Liver (tissue), 9 donors: ENCODE measurements around the gene LCA5. TPM values are rescaled to one million over a fixed set of nuclear protein-coding genes. Genes with fewer than 3 reads are reported as not detected.

Experiments
- DNase-seq: peaks from one replicate; pipeline ENCODE4 v3.0.0-alpha.2; 2017; ENCODE audit warnings: low spot score
- H3K27ac ChIP-seq, 2 donors: one replicate each; pipeline ENCODE4 v1.7.0; 2013; ENCODE audit warnings: inconsistent platforms in 2 of 2, low read length in 2 of 2, control low read depth in 1 of 2, low read depth in 1 of 2, mild to moderate bottlenecking in 1 of 2
- H3K27me3 ChIP-seq, 4 donors: one replicate each; pipeline versions ENCODE4 v1.6.1 to v1.7.0; 2013; ENCODE audit warnings: low read length in 3 of 4, inconsistent platforms in 1 of 4, mild to moderate bottlenecking in 1 of 4, moderate library complexity in 1 of 4; ENCODE audit not compliant: control insufficient read depth in 4 of 4, insufficient read depth in 4 of 4
- H3K36me3 ChIP-seq, 4 donors: one replicate each; pipeline versions ENCODE4 v1.6.1 to v1.7.0; 2013; ENCODE audit warnings: low read length in 3 of 4, mild to moderate bottlenecking in 3 of 4, low read depth in 1 of 4, moderate library complexity in 1 of 4; ENCODE audit not compliant: control insufficient read depth in 4 of 4, insufficient read depth in 3 of 4
- H3K4me1 ChIP-seq, 4 donors: one replicate each; pipeline versions ENCODE4 v1.6.1 to v1.7.0; 2013; ENCODE audit warnings: low read length in 3 of 4, mild to moderate bottlenecking in 3 of 4, moderate library complexity in 1 of 4; ENCODE audit not compliant: control insufficient read depth in 4 of 4, insufficient read depth in 4 of 4
- H3K4me3 ChIP-seq, 3 donors: one replicate each; pipeline versions ENCODE4 v1.6.1 to v1.7.0; 2013; ENCODE audit warnings: low read length in 3 of 3, control low read depth in 1 of 3, low read depth in 1 of 3, mild to moderate bottlenecking in 1 of 3
- H3K9ac ChIP-seq, 2 donors: one replicate each; pipeline ENCODE4 v1.7.0; 2013; ENCODE audit warnings: low read length in 2 of 2, mild to moderate bottlenecking in 2 of 2, moderate library complexity in 2 of 2, control low read depth in 1 of 2, low read depth in 1 of 2
- H3K9me3 ChIP-seq, 4 donors: one replicate each; pipeline versions ENCODE4 v1.6.1 to v1.7.0; 2013; ENCODE audit warnings: low read length in 3 of 4; ENCODE audit not compliant: control insufficient read depth in 4 of 4
- EGR1 ChIP-seq, 2 donors: IDR thresholded peaks; 2 replicates each; pipeline ENCODE4 v1.6.1; 2016 to 2018; ENCODE audit warnings: antibody characterized with exemption in 2 of 2, low read depth in 2 of 2
- FOXA1 ChIP-seq: IDR thresholded peaks from 2 replicates; pipeline ENCODE4 v1.6.1; 2016; ENCODE audit warnings: antibody characterized with exemption
- HNF4G ChIP-seq: IDR thresholded peaks from 2 replicates; pipeline ENCODE4 v1.6.1; 2016; ENCODE audit warnings: antibody characterized with exemption
- REST ChIP-seq: IDR thresholded peaks from 2 replicates; pipeline ENCODE4 v1.6.1; 2016; ENCODE audit warnings: antibody characterized with exemption, mild to moderate bottlenecking
- SP1 ChIP-seq: IDR thresholded peaks from 2 replicates; pipeline ENCODE4 v1.6.1; 2018; ENCODE audit warnings: antibody characterized with exemption, mild to moderate bottlenecking
- ZBTB33 ChIP-seq: IDR thresholded peaks from 2 replicates; pipeline ENCODE4 v1.6.1; 2016; ENCODE audit warnings: antibody characterized with exemption
- WGBS: extraction: QIAGEN DNeasy Blood & Tissue Kit; methylation state at CpG from one replicate; pipeline ENCODE4 v1.1.7; 2013; 5-methylcytosine and 5-hydroxymethylcytosine counted together
- polyA plus RNA-seq, 2 donors: library from polyadenylated mRNA; stranded (reverse) in 1 of 2; unstranded in 1 of 2; fragments of 200-250 nt in 1 of 2; fragments of >200 nt in 1 of 2; fragmentation: Nextera tagmentation in 1 of 2; extraction: Ambion mirVana in 1 of 2; gene quantifications; one replicate each; pipeline versions ENCODE4 v1.2.1 to v1.2.3, GENCODE V29; 2013 to 2015
- total RNA-seq, 2 donors: library from RNA; depleted of rRNA; stranded (reverse); fragments of >200 nt; gene quantifications; one replicate each; pipeline ENCODE4 v1.2.3, GENCODE V29; 2014
- TF ChIP-seq, protein P1 (sequence below): fragments of 150-350 bp; IDR thresholded peaks from 2 replicates; pipeline ENCODE4 v1.5.1; 2017; ENCODE audit warnings: improper control_type of control experiment, low read depth, low read length; ENCODE audit not compliant: missing input control
- donor health status: healthy.
- donor health status: healthy.
- donor health status: healthy.
- donor health status: healthy.
- donor health status: healthy.

The LCA5 gene
- total and polyA plus RNA-seq, 4 donors = 0.39 to 1.8 (median 0.65) TPM

DNA sequence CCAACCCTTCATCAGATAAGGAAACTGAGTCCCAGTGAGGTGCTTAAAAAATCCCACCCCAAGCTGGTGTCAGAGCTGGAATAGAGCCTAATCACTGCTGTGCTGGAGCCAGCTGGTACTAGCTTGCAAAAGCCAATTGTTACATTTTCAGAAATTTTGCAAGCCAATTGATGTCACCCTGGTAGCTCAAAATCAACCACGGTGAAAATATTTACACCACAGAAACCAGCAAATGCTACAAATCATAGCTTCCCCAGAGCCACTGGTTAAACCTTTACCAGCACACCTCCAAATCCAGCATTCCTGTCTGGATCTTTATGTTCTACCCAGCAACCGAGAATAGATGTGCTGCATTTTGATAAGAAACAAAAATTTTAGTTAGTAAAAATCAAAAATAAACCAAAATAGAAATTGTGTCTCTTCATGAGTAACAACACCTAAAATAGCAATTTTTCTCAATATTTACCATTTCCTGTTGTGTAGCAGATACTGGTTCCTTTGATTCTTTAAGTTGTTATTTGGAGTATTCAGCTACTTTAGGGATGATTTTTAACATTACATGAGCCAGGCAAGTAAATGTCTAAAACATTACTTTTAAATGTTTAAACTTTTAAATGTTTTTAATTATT, 7.2 kb upstream of the LCA5 start:
- peak overlapping the region; percentile 30 to 37 for H3K27ac ChIP-seq
- DNase-seq = no peak

More for the DNA sequence above, 7.2 kb upstream of the LCA5 start:
- H3K4me1 ChIP-seq = no peaks in the 10 kb centered on the region
- peak overlapping the region in 1 of 2 donors; percentile 38 for H3K9ac ChIP-seq
- 74% methylated on average over 2 of the region's 2 CpGs for WGBS
- no peaks in the 10 kb centered on the region for H3K9me3 ChIP-seq
- no peaks in the 10 kb centered on the region for H3K36me3 ChIP-seq
- H3K27me3 ChIP-seq = no peaks in the 10 kb centered on the region
- no peak overlapping the region for H3K4me3 ChIP-seq
- TF ChIP-seq SP1 (no peak), ZBTB33 (no peak), HNF4G (no peak), EGR1 (IDR thresholded peaks at IDR 0.05; ENCODE audit: low read depth in 2 of 2) (no peak), REST (no peak), FOXA1 (no peak)
- TF ChIP-seq, protein P1, sequence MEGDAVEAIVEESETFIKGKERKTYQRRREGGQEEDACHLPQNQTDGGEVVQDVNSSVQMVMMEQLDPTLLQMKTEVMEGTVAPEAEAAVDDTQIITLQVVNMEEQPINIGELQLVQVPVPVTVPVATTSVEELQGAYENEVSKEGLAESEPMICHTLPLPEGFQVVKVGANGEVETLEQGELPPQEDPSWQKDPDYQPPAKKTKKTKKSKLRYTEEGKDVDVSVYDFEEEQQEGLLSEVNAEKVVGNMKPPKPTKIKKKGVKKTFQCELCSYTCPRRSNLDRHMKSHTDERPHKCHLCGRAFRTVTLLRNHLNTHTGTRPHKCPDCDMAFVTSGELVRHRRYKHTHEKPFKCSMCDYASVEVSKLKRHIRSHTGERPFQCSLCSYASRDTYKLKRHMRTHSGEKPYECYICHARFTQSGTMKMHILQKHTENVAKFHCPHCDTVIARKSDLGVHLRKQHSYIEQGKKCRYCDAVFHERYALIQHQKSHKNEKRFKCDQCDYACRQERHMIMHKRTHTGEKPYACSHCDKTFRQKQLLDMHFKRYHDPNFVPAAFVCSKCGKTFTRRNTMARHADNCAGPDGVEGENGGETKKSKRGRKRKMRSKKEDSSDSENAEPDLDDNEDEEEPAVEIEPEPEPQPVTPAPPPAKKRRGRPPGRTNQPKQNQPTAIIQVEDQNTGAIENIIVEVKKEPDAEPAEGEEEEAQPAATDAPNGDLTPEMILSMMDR = no peak
